ENCODE measurements around the gene GCLM. TPM values are rescaled to one million over a fixed set of nuclear protein-coding genes. Genes with fewer than 3 reads are reported as not detected.

The GCLM gene
- total and polyA plus RNA-seq, 12 donors = 1.9 to 15.5 (median 10.1) TPM

DNA sequence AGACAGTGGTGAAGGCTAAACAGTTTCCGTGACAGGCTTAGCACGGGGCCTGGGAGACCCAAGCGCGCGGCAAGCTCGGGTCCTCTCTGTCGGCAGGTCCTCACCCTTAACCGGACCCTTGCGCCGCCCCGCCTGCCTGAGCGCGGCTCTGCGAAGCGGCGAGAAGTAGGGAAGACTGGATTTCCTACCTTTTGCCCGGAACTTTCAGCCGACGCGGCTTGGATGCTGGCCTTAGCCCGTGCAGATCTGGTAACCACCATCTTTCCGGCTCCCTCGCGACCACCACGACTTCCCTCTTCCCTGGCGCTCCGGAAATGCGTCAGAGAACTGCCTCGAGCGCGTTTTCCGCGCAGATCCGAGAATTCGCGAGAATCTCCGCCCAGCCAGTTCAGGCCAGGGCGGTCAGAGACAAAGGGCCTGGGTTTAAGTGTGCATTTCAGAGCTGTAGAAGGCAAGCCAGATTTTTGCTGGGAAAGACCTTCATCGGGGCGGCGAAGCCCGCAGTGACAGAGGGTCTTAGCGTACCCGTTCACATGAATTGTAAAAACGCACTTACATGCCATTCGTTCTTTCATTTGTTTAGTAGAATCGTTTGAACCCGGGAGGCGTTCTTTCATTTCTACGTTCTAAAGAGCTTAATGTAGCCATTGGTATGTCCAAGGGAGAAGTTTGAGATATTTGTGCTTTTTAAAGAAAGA, 30.2 kb downstream of the GCLM start, which contains the start of gene DNTTIP2:
DNTTIP2 (minus strand) TSS at position 318 of the 698 bp plus-strand sequence; CDS start at position 260, 58 bp downstream.
- TF ChIP-seq, protein P1, sequence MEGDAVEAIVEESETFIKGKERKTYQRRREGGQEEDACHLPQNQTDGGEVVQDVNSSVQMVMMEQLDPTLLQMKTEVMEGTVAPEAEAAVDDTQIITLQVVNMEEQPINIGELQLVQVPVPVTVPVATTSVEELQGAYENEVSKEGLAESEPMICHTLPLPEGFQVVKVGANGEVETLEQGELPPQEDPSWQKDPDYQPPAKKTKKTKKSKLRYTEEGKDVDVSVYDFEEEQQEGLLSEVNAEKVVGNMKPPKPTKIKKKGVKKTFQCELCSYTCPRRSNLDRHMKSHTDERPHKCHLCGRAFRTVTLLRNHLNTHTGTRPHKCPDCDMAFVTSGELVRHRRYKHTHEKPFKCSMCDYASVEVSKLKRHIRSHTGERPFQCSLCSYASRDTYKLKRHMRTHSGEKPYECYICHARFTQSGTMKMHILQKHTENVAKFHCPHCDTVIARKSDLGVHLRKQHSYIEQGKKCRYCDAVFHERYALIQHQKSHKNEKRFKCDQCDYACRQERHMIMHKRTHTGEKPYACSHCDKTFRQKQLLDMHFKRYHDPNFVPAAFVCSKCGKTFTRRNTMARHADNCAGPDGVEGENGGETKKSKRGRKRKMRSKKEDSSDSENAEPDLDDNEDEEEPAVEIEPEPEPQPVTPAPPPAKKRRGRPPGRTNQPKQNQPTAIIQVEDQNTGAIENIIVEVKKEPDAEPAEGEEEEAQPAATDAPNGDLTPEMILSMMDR (IDR thresholded peaks at IDR 0.05) = no peak
- no peaks in the 10 kb centered on the region for H3K9me3 ChIP-seq
- H3K4me1 ChIP-seq = peaks cover 0 to 36% (median 35%) of the 10 kb centered on the region in 9 donors
- no peaks in the 10 kb centered on the region for H3K27me3 ChIP-seq
- DNase-seq (peak; percentile 88 to 95), ATAC-seq (peak; percentile 96 to 99 (median 99))
- intact Hi-C loops (cut with DNase I) = loop anchor here in 2 of 10 donors (2.0 to 10.0 kb wide), 2 partner anchors 30 to 1044 kb away; partner anchors contain the start of genes GCLM (in 1 of the 2) and RPL5 (in 1 of the 2)
- WGBS, 2 donors = 0% methylated on average over 50 of the region's 50 CpGs
- H3K36me3 ChIP-seq = peaks cover 0 to 50% (median 28%) of the 10 kb centered on the region in 9 donors
- peak within 1 kb of the TSS; percentile 47 to 98 (median 90) for H3K27ac ChIP-seq
- peak within 1 kb of the TSS; percentile 45 to 100 (median 82) for H3K4me3 ChIP-seq

DNA sequence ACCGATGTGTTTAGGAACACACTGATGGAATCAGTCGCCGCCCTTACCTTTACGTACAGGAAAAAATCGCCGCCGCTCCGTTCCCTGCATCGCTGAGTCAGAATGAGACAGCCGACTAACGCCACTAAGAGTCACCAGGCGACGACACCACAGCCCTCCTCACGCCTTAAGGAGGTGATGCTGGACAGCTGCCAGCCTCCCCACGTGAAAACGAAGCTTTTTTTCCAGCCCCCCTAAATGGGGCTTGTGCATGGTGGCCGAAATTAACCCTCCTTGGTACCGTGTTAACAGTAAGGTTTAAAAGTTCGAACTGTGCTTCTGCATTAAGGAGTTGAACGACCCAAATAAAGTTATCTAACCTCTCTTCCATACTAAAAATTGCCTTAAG, 30.7 kb downstream of the GCLM start:
- Histone ChIP-seq H3K27me3 (no peaks in the 10 kb centered on the region), H3K9me3 (no peaks in the 10 kb centered on the region), H3K4me3 (peak overlapping the region; percentile 45 to 100 (median 82)), H3K27ac (peak overlapping the region; percentile 47 to 98 (median 90)), H3K4me1 (peaks cover 0 to 36% (median 35%) of the 10 kb centered on the region in 9 donors), H3K36me3 (peaks cover 0 to 55% (median 32%) of the 10 kb centered on the region in 9 donors)
- 0 to 1% methylated on average over 20 of the region's 20 CpGs for WGBS, 2 donors
- DNase-seq = peak; percentile 19 to 22
- TF ChIP-seq, protein P1 (IDR thresholded peaks at IDR 0.05) = no peak
- intact Hi-C loops (cut with DNase I) = loop anchor here in 2 of 10 donors (2.0 to 10.0 kb wide), 2 partner anchors 30 to 1044 kb away; partner anchors contain the start of genes GCLM (in 1 of the 2) and RPL5 (in 1 of the 2)
- ATAC-seq = peak; percentile 21 to 70 (median 48)

DNA sequence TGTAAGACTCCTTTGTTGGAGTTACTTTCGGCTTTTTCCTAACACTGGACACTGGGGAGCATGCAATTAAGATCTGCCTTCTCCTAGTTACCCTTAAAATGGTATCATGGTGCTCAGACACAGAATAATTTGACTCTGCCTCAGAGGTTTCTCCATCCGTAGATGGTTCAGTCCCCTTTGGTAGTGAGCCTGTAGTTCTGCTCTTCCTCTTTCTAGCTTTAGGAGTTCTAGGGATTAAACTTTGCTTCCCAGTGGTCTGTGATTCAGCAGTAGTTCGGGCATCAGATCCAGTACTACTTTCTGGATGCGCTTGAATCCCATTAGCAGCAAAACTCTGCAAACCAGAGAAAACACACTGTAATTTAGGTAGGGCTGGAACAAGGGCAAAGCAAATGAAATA, 31.7 kb downstream of the GCLM start:
- Histone ChIP-seq H3K27me3 (no peaks in the 10 kb centered on the region), H3K4me3 (peak overlapping the region in 1 of 10 donors; percentile 76), H3K36me3 (peaks cover 0 to 56% (median 33%) of the 10 kb centered on the region in 9 donors), H3K4me1 (peaks cover 0 to 36% (median 35%) of the 10 kb centered on the region in 9 donors), H3K27ac (peak overlapping the region in 1 of 10 donors; percentile 95), H3K9me3 (no peaks in the 10 kb centered on the region)
- DNase-seq = no peak
- 87 to 90% methylated on average over 4 of the region's 4 CpGs for WGBS, 2 donors
- intact Hi-C loops (cut with DNase I) = loop anchor here in 1 of 10 donors (10.0 kb wide), 1 partner anchor 1043 kb away; the partner anchor contains the start of gene RPL5
- TF ChIP-seq, protein P1 (IDR thresholded peaks at IDR 0.05) = no peak
- no peak for ATAC-seq

DNA sequence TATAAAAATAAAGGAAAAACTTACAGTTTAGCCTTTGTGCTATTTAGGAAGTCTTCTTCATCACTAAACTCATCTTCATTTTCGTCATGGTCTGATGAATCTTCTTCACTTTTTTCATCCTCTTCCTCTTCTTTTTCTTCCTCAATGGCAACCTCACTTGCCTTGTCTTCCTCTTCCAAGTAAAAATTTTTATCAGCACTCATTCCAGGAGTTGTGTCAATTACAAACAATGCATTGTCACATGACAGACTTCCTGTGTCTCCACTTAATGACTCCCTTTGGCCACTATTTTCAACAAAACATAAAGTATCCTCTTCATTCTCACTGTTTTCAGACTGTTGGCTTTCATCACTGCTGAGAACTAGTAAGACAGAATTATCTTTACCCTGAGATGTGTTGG, 33.0 kb downstream of the GCLM start:
- intact Hi-C loops (cut with DNase I) = loop anchor here in 1 of 10 donors (10.0 kb wide), 1 partner anchor 1041 kb away; the partner anchor contains the start of gene RPL5
- no peak for DNase-seq
- Histone ChIP-seq H3K36me3 (peaks cover 0 to 67% (median 46%) of the 10 kb centered on the region in 9 donors), H3K27me3 (no peaks in the 10 kb centered on the region), H3K9me3 (no peaks in the 10 kb centered on the region), H3K27ac (no peak overlapping the region), H3K4me1 (peaks cover 0 to 36% (median 35%) of the 10 kb centered on the region in 9 donors), H3K4me3 (no peak overlapping the region)
- no peak for ATAC-seq
- TF ChIP-seq, protein P1 (IDR thresholded peaks at IDR 0.05) = no peak
- WGBS, 2 donors = 75 to 86% methylated on average over 1 of the region's 1 CpG

All from heart right ventricle (tissue), 16 donors.